Measurements from ENCODE around the gene EXOC3. TPM values are rescaled to one million over a fixed set of nuclear protein-coding genes. Genes with fewer than 3 reads are reported as not detected.

EXOC3 gene
- total and polyA plus RNA-seq, 2 of the 8 experiments (the other 6 are each of a cell fraction or from before 2014, with no cell fraction given) = 14.4 to 30.0 TPM

DNA sequence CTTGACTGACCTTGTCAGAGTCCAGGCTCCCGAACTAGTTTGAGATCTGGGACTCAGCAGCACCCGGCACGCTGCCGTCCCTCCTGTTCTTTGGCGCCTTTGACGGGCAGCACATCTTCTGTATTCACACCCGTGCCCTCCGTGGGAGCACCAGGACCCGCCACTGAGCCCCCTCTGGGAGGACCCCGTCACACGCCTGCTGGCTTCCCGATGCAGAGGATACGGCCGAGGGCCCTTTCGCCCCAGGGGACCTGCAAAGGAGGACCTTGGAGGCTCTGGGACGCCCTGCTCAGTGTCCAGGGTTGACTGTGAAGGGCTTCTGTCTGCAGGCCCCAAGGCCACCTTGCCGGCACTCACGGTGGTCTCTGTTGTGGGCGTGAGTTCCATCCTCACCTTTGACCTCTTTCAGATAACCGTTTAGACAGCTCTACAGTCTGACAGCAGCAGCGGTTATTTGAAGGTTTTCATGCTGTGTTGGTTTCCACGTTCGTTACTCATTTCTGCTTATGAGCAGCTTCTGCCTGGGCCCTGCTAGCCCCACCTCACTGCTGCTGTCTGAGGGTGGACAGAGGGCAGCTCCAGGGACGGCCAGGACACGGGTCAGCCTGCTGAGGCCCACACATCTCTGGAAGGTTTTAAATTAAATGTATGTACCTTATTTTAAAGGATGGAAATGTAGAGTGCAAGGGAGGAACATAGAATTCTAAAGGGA lies 12.6 kb upstream of the EXOC3 start:
- Histone ChIP-seq H3K23me2 (ENCODE audit: low read depth, low read length) (peaks cover 10% of the 10 kb centered on the region; the same call in 1 of the 2 replicates), H3K9ac (replicated peaks in 1 of 4; ENCODE audit: extremely low read depth in 1 of 4, low read depth in 3 of 4, low read length in 3 of 4) (no peak overlapping the region), H2BK5ac (ENCODE audit: low read depth, low read length) (peak overlapping the region; percentile 24; the same call in 1 of the 2 replicates), H4K20me1 (replicated peaks in 1 of 2; ENCODE audit: control insufficient read depth in 1 of 2, insufficient read depth in 2 of 2, low read length in 2 of 2) (peaks cover 0 to 4% of the 10 kb centered on the region in 2 experiments), H3K23ac (ENCODE audit: insufficient read length) (no peak overlapping the region), H2AFZ (ENCODE audit: low read length) (no peak overlapping the region), H2BK12ac (ENCODE audit: low read depth, low read length) (no peak overlapping the region), H3K79me1 (ENCODE audit: low read depth, low read length) (no peaks in the 10 kb centered on the region), H2BK15ac (ENCODE audit: low read length) (no peak overlapping the region), H2AK5ac (ENCODE audit: low read depth, low read length) (peak overlapping the region; percentile 24; the same call in 1 of the 2 replicates), H3K27ac (ENCODE audit: low read depth, low read length) (no peak overlapping the region), H3K18ac (ENCODE audit: extremely low read depth, low read length) (no peak overlapping the region), H3K4me1 (replicated peaks in 1 of 4; ENCODE audit: control insufficient read depth in 3 of 4, insufficient read depth in 4 of 4, low read length in 3 of 4) (peaks cover 0 to 3% (median 1%) of the 10 kb centered on the region in 4 experiments; a peak in 1 of 7 replicates), H2BK120ac (replicated peaks; ENCODE audit: low read depth, low read length) (no peak overlapping the region), H3K9me3 (ENCODE audit: insufficient read depth in 2 of 2, low read depth in 1 of 2, low read length in 1 of 2) (peaks cover 0 to 3% of the 10 kb centered on the region in 2 experiments; a peak in 1 of 4 replicates), H3K27me3 (replicated peaks in 1 of 4; ENCODE audit: control insufficient read depth in 3 of 4, extremely low read depth in 1 of 4, insufficient read depth in 3 of 4, low read length in 3 of 4) (no peaks in the 10 kb centered on the region), H3K36me3 (ENCODE audit: control insufficient read depth in 2 of 4, insufficient read depth in 4 of 4, low read length in 3 of 4) (no peaks in the 10 kb centered on the region), H2BK20ac (ENCODE audit: low read length) (no peak overlapping the region), H3K56ac (replicated peaks; ENCODE audit: insufficient read length, low read depth, low read length) (no peak overlapping the region), H4K91ac (replicated peaks; ENCODE audit: insufficient read length, low read length) (peak overlapping the region; percentile 73), H4K5ac (ENCODE audit: insufficient read length, low read depth, low read length) (no peak overlapping the region), H4K8ac (ENCODE audit: extremely low read depth, insufficient read depth, low read length) (no peak overlapping the region), H3K4me2 (ENCODE audit: insufficient read depth in 1 of 2, low read depth in 2 of 2, low read length in 2 of 2) (no peak overlapping the region), H3K14ac (ENCODE audit: insufficient read length) (no peak overlapping the region), H3K79me2 (ENCODE audit: control insufficient read depth in 1 of 2, insufficient read depth in 2 of 2, low read length in 2 of 2) (no peaks in the 10 kb centered on the region), H3K4me3 (ENCODE audit: extremely low read depth in 1 of 4, insufficient read depth in 2 of 4, low read depth in 3 of 4, low read length in 4 of 4) (no peak overlapping the region), H3K4ac (replicated peaks; ENCODE audit: insufficient read length, low read depth, low read length) (no peak overlapping the region)
- 94% methylated on average over 24 of the region's 25 CpGs; no CpG with 5 or more reads in 1 of the 2 experiments for WGBS, 2 experiments (ENCODE audit: extremely low coverage in 1 of 2, insufficient coverage in 1 of 2, insufficient read length in 1 of 2, insufficient replicate concordance in 2 of 2, low coverage in 1 of 2, low lambda C conversion rate in 2 of 2, missing lambda C conversion rate in 1 of 2)
- FAIRE-seq (no peak), DNase-seq (ENCODE audit: low read depth in 1 of 2, low spot score in 2 of 2) (no peak)
- ChIA-PET POLR2A (ENCODE audit: partially characterized antibody) (no interaction called here), CTCF (ENCODE audit: partially characterized antibody) (interaction anchor here (0.7 to 9.7 kb wide), 28 partner anchors 9 to 173 kb away, joined by 3 to 99 read pairs (median 6); no protein-coding TSS in a partner anchor)
- TF ChIP-seq SP2 (IDR thresholded peaks at IDR 0.05; ENCODE audit: low read length) (no peak), TBP (IDR thresholded peaks at IDR 0.05; ENCODE audit: low read depth, low read length) (no peak), POU5F1 (IDR thresholded peaks at IDR 0.05; ENCODE audit: low read depth, low read length) (no peak), ASH2L (IDR thresholded peaks at IDR 0.05; ENCODE audit: low read length) (no peak), EGR1 (IDR thresholded peaks at IDR 0.05; ENCODE audit: borderline replicate concordance, low read depth, low read length) (no peak), RNF2 (IDR thresholded peaks at IDR 0.05; ENCODE audit: borderline replicate concordance, low read depth, low read length, missing control alignments, poor library complexity, severe bottlenecking) (no peak), SIX5 (IDR thresholded peaks at IDR 0.05; ENCODE audit: low read depth, low read length) (no peak), EP300 (IDR thresholded peaks at IDR 0.05; ENCODE audit: borderline replicate concordance in 1 of 2, low read depth in 2 of 2, low read length in 2 of 2) (no peak)
